Stimulated activated naive CD8-positive, alpha-beta T cell treated with anti-CD3 and anti-CD28 coated beads, Interleukin-15, Interleukin-2, amounts not matched to agents 100 ng/mL and 50 ng/mL, for 24 hours (primary cell): ENCODE results near the gene RBBP8.
"Not testable (repeated sequence)": the region's sequence is repeated elsewhere in the genome, so short reads cannot be mapped to it uniquely, and the experiment has no call there.

Source experiments
- H3K27ac Mint-ChIP-seq: one replicate; pipeline ENCODE4 v1.8.0; 2021; ENCODE audit warnings: mild to moderate bottlenecking, mixed read lengths
- H3K27me3 Mint-ChIP-seq: one replicate; pipeline ENCODE4 v1.8.0; 2021; ENCODE audit warnings: mixed read lengths
- H3K36me3 Mint-ChIP-seq: one replicate; pipeline ENCODE4 v1.8.0; 2021; ENCODE audit warnings: low read depth, mixed read lengths
- H3K4me1 Mint-ChIP-seq: one replicate; pipeline ENCODE4 v1.8.0; 2021; ENCODE audit warnings: low read depth, mixed read lengths
- H3K4me3 Mint-ChIP-seq: one replicate; pipeline ENCODE4 v1.8.0; 2021; ENCODE audit warnings: mild to moderate bottlenecking, mixed read lengths
- H3K9me3 Mint-ChIP-seq: one replicate; pipeline ENCODE4 v1.8.0; 2021; ENCODE audit warnings: mixed read lengths

Gene RBBP8

GRCh38 chr18:22933206-22933965 lies at the start of gene RBBP8:
TSS of gene RBBP8 (plus strand) at chr18:22933328. CDS start at chr18:22936852, 3,524 bp downstream.
- Mint-ChIP-seq H3K9me3 (no peaks in the 10 kb centered on the region), H3K4me1 (peaks cover 26% of the 10 kb centered on the region), H3K36me3 (peaks cover 35% of the 10 kb centered on the region), H3K27ac (peak within 1 kb of the TSS; percentile 90), H3K4me3 (peak within 1 kb of the TSS; percentile 96), H3K27me3 (peaks cover 4% of the 10 kb centered on the region)

- Mint-ChIP-seq H3K27me3 (peaks cover 5% of the 10 kb centered on the region), H3K4me3 (no peak overlapping the region), H3K9me3 (no peaks in the 10 kb centered on the region), H3K27ac (no peak overlapping the region), H3K36me3 (no peaks in the 10 kb centered on the region), H3K4me1 (no peaks in the 10 kb centered on the region)
Measured at GRCh38 chr18:22883827-22884226, 49.3 kb upstream of the RBBP8 start.

GRCh38 chr18:22885694-22886093 lies 47.4 kb upstream of the RBBP8 start:
- H3K27ac Mint-ChIP-seq, H3K27me3 Mint-ChIP-seq, H3K36me3 Mint-ChIP-seq, H3K4me3 Mint-ChIP-seq, H3K9me3 Mint-ChIP-seq, H3K4me1 Mint-ChIP-seq: not testable (repeated sequence)

GRCh38 chr18:22899421-22899820 lies 33.7 kb upstream of the RBBP8 start:
- H3K9me3 Mint-ChIP-seq: peaks cover 5% of the 10 kb centered on the region
- H3K4me3 Mint-ChIP-seq: no peak overlapping the region
- H3K4me1 Mint-ChIP-seq: no peaks in the 10 kb centered on the region
- peaks cover 9% of the 10 kb centered on the region for H3K27me3 Mint-ChIP-seq
- H3K27ac Mint-ChIP-seq: no peak overlapping the region
- H3K36me3 Mint-ChIP-seq: no peaks in the 10 kb centered on the region

- Mint-ChIP-seq H3K27me3 (peaks cover 5% of the 10 kb centered on the region), H3K4me1 (no peaks in the 10 kb centered on the region), H3K36me3 (no peaks in the 10 kb centered on the region), H3K9me3 (peaks cover 5% of the 10 kb centered on the region), H3K4me3 (no peak overlapping the region), H3K27ac (no peak overlapping the region)
Measured at GRCh38 chr18:22900558-22901238, 32.4 kb upstream of the RBBP8 start.

- no peaks in the 10 kb centered on the region for H3K27me3 Mint-ChIP-seq
- no peaks in the 10 kb centered on the region for H3K4me1 Mint-ChIP-seq
- no peak overlapping the region for H3K4me3 Mint-ChIP-seq
- H3K27ac Mint-ChIP-seq: no peak overlapping the region
- no peaks in the 10 kb centered on the region for H3K36me3 Mint-ChIP-seq
- peaks cover 5% of the 10 kb centered on the region for H3K9me3 Mint-ChIP-seq
Measured at GRCh38 chr18:22902093-22902492, 31.0 kb upstream of the RBBP8 start.

- not testable (repeated sequence) for H3K27ac Mint-ChIP-seq, H3K4me1 Mint-ChIP-seq
Measured at GRCh38 chr18:22903248-22903647, 29.9 kb upstream of the RBBP8 start.

GRCh38 chr18:22912149-22912548 lies 21.0 kb upstream of the RBBP8 start:
- H3K4me1 Mint-ChIP-seq: no peaks in the 10 kb centered on the region
- H3K36me3 Mint-ChIP-seq: no peaks in the 10 kb centered on the region
- H3K9me3 Mint-ChIP-seq: no peaks in the 10 kb centered on the region
- no peaks in the 10 kb centered on the region for H3K27me3 Mint-ChIP-seq
- no peak overlapping the region for H3K27ac Mint-ChIP-seq
- H3K4me3 Mint-ChIP-seq: no peak overlapping the region

More at GRCh38 chr18:22903248-22903647, 29.9 kb upstream of the RBBP8 start:
- not testable (repeated sequence) for H3K36me3 Mint-ChIP-seq, H3K4me3 Mint-ChIP-seq, H3K9me3 Mint-ChIP-seq, H3K27me3 Mint-ChIP-seq

GRCh38 chr18:22912835-22913234 lies 20.3 kb upstream of the RBBP8 start:
- Mint-ChIP-seq H3K9me3 (no peaks in the 10 kb centered on the region), H3K27ac (no peak overlapping the region), H3K4me1 (no peaks in the 10 kb centered on the region), H3K36me3 (no peaks in the 10 kb centered on the region), H3K4me3 (no peak overlapping the region), H3K27me3 (no peaks in the 10 kb centered on the region)

- Mint-ChIP-seq H3K4me1 (no peaks in the 10 kb centered on the region), H3K36me3 (no peaks in the 10 kb centered on the region), H3K9me3 (no peaks in the 10 kb centered on the region), H3K27me3 (no peaks in the 10 kb centered on the region), H3K4me3 (no peak overlapping the region), H3K27ac (no peak overlapping the region)
Measured at GRCh38 chr18:22913861-22914260, 19.3 kb upstream of the RBBP8 start.

GRCh38 chr18:22914633-22915032 lies 18.5 kb upstream of the RBBP8 start:
- Mint-ChIP-seq H3K36me3 (no peaks in the 10 kb centered on the region), H3K4me3 (no peak overlapping the region), H3K4me1 (no peaks in the 10 kb centered on the region), H3K9me3 (no peaks in the 10 kb centered on the region), H3K27me3 (no peaks in the 10 kb centered on the region), H3K27ac (no peak overlapping the region)

GRCh38 chr18:22915337-22915736 lies 17.8 kb upstream of the RBBP8 start:
- H3K27me3 Mint-ChIP-seq: no peaks in the 10 kb centered on the region
- H3K36me3 Mint-ChIP-seq: no peaks in the 10 kb centered on the region
- H3K4me1 Mint-ChIP-seq: no peaks in the 10 kb centered on the region
- no peak overlapping the region for H3K4me3 Mint-ChIP-seq
- H3K9me3 Mint-ChIP-seq: no peaks in the 10 kb centered on the region
- no peak overlapping the region for H3K27ac Mint-ChIP-seq

GRCh38 chr18:22921772-22922171 lies 11.4 kb upstream of the RBBP8 start:
- H3K36me3 Mint-ChIP-seq: no peaks in the 10 kb centered on the region
- no peak overlapping the region for H3K27ac Mint-ChIP-seq
- no peak overlapping the region for H3K4me3 Mint-ChIP-seq
- no peaks in the 10 kb centered on the region for H3K27me3 Mint-ChIP-seq
- no peaks in the 10 kb centered on the region for H3K4me1 Mint-ChIP-seq
- H3K9me3 Mint-ChIP-seq: no peaks in the 10 kb centered on the region

- H3K9me3 Mint-ChIP-seq: no peaks in the 10 kb centered on the region
- H3K27ac Mint-ChIP-seq: no peak overlapping the region
- H3K4me1 Mint-ChIP-seq: no peaks in the 10 kb centered on the region
- no peak overlapping the region for H3K4me3 Mint-ChIP-seq
- H3K27me3 Mint-ChIP-seq: no peaks in the 10 kb centered on the region
- H3K36me3 Mint-ChIP-seq: no peaks in the 10 kb centered on the region
Measured at GRCh38 chr18:22924589-22924988, 8.5 kb upstream of the RBBP8 start.

- no peaks in the 10 kb centered on the region for H3K27me3 Mint-ChIP-seq
- H3K4me3 Mint-ChIP-seq: no peak overlapping the region
- no peak overlapping the region for H3K27ac Mint-ChIP-seq
- H3K4me1 Mint-ChIP-seq: no peaks in the 10 kb centered on the region
- no peaks in the 10 kb centered on the region for H3K9me3 Mint-ChIP-seq
- no peaks in the 10 kb centered on the region for H3K36me3 Mint-ChIP-seq
Measured at GRCh38 chr18:22926454-22926853, 6.7 kb upstream of the RBBP8 start.

GRCh38 chr18:22928339-22928738 lies 4.8 kb upstream of the RBBP8 start:
- no peaks in the 10 kb centered on the region for H3K36me3 Mint-ChIP-seq
- no peaks in the 10 kb centered on the region for H3K9me3 Mint-ChIP-seq
- peaks cover 4% of the 10 kb centered on the region for H3K27me3 Mint-ChIP-seq
- H3K4me3 Mint-ChIP-seq: no peak overlapping the region
- peaks cover 12% of the 10 kb centered on the region for H3K4me1 Mint-ChIP-seq
- H3K27ac Mint-ChIP-seq: no peak overlapping the region
